Measurements from ENCODE around the gene RGS4.
"Not testable (repeated sequence)": the region's sequence is repeated elsewhere in the genome, so short reads cannot be mapped to it uniquely, and the experiment has no call there.

RGS4 gene

GRCh38 chr1:163069655-163070277, 605 bp downstream of the RGS4 start:
- no peak for DNase-seq

GRCh38 chr1:163071405-163072255, 2.5 kb downstream of the RGS4 start:
- DNase-seq, result peak; percentile 57

GRCh38 chr1:163072658-163073057, 3.5 kb downstream of the RGS4 start:
- no peak for DNase-seq

- DNase-seq, result no peak
Measured at GRCh38 chr1:163074004-163074403, 4.8 kb downstream of the RGS4 start.

DNA sequence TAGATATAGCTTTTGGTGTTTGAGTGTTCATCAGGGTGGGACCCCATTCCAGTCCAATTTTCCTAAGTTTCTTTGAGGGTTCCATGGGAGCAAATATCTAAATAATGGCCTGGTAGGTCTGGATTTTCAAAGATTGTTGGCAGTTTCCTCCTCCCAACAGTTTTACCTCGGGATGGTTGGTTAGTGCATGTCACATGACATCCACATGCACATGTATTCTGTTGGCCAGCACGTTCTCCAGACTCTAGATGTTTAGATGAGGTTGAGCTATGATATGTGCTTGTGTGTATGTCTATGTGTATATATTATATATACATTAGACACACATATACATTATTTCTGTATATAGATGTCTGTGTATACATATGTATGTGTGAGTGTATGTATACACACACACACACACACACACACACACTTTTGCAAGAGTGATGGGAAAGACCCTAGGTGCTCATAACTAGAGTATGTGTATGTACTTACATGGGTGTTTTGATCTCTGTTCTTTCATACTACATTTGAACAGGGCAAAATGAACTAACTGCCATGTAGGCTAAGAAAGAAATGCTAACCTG, 5.6 kb downstream of the RGS4 start:
- DNase-seq, result no peak

DNA sequence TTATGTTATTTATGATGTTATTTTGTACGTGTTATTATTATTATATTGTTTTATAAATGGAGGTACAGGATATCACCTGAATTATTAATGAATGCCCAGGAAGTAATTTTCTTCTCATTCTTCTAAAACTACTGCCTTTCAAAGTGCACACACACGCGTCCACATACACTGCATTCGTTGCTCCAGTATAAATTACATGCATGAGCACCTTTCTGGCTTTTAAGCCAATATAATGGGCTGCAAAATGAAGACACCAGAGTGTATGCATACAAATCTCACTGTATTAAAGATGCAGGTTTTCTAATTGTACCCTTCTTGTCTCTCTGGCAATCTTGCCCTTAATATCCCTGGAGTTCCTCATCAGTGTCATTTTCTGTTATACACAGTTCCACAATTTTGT, 6.9 kb downstream of the RGS4 start:
- no peak for DNase-seq

- DNase-seq, result no peak
Measured at GRCh38 chr1:163076446-163076845, 7.3 kb downstream of the RGS4 start.

- DNase-seq, result no peak
Measured at GRCh38 chr1:163076981-163077761, 8.0 kb downstream of the RGS4 start.

GRCh38 chr1:163082971-163083370, 13.8 kb downstream of the RGS4 start:
- DNase-seq, result no peak

DNA sequence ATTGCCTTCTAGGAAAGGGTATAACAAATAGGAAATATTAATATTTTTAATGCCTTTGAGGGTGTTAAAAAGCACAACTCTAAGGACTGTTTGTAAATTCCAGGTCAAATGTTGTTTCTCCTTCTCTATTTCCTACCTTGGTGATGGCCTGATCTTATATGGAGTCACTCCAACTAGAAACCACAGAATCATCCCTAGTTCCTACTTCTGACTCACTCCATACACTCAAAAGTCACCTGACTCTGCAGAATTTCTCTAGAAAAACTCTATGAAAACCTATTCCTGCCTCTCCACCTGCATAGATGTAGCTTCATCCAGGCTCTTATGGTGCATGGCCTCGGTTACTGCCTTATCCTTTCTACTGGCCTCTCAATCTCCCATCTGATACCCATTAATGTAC, 14.5 kb downstream of the RGS4 start:
- DNase-seq, result no peak

DNA sequence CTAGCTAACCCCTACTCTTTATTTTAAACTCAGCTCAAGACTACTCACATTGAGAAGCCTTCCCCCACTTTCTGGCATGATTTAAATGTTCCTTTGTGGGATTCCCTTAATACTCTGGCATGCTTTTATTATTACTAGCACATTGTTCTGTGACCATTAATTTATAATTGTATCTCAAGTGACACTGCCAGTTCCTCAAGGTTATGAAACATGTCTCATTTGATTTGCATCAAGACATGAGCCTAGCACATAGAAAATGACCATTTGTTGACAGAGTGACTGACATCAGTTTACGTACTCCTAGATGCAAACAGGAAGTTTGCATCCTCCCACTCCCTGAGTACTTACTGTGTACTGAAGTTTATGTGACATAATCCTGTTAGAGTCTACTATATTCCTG, 15.2 kb downstream of the RGS4 start:
- DNase-seq, result no peak

GRCh38 chr1:163085041-163085903, 16.1 kb downstream of the RGS4 start:
- no peak for DNase-seq

DNA sequence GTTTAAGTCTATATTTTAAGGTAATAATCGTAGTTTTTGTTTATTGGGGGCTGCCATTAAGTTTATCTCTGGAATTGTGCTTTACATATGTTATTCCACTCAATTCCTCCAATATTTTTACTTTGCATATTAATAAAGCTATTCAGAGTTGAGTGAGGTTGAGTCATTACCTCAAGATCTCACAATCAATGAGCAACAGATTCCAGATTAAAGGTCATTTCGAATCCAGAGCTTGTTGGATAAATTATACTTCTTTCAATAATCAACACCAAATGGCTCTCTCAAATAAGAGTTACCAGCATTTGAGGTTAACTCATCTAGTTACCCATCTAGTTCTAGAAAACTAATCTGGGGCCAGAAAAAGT, 16.7 kb downstream of the RGS4 start:
- no peak for DNase-seq

- DNase-seq, result not testable (repeated sequence)
Measured at GRCh38 chr1:163089117-163089516, 20.0 kb downstream of the RGS4 start.

GRCh38 chr1:163090321-163090945, 21.3 kb downstream of the RGS4 start:
- no peak for DNase-seq

DNA sequence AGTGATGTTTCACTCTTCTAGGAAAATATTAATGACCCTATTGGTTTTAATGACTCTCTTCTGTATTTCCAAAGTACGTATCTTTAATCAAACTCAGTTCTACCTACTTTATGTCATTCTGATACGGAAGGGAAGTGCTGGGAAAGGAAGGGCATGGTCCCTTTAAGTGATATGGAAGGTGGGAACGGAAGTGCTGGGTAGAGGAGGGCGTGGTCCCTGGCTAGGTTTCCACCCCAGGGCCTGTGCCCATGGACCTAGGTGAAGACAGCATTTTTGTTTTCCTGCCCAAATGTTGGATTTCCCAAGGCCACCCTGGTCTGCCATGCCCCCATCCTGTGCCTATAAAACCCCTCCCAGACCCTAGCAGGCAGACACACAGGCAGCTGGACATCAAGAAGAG, 24.0 kb downstream of the RGS4 start:
- no peak for DNase-seq

GRCh38 chr1:163093579-163093978, 24.4 kb downstream of the RGS4 start:
- no peak for DNase-seq

- no peak for DNase-seq
Measured at GRCh38 chr1:163094182-163094581, 25.0 kb downstream of the RGS4 start.

DNA sequence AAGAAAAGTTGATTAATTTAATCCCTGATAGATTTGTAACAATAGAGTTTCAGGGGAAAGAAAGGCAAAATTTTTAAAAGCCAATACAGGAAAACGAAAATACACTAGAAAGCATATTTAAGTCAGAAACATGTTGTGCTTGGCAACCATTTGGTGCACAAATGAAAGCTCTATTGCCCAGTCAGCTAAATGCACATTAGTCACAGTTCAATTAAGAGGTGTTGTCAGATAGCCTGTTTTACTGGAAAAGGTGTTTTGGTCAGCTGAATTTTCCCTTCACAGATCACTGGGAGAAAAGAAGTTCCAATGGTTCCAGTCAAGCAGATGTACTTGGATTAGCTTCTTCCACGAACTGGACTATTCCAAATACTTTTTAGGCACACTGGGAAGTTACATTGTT, 25.4 kb downstream of the RGS4 start:
- DNase-seq, result no peak

DNA sequence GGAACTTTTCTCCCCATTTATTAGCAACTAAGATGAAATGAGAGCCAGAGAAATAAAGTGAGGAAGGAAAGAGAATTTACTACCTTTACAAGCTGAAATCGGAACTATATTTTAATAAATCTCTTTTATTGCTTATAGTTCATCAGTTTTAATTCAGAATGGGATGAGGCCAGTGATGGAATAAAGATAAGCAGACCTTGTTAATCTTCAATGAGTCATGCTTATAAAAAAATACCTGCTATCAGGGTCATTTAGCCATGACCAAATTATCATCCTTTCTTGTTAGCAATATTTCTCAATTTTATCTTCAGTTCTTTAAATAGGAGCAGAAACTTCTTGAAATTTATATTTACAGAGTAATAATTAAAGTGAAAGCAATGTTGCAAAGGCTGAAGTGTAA, 26.1 kb downstream of the RGS4 start:
- no peak for DNase-seq

- DNase-seq, result no peak
Measured at GRCh38 chr1:163102590-163102989, 33.4 kb downstream of the RGS4 start.
